ENCODE results near the gene SCT. TPM values are rescaled to one million over a fixed set of nuclear protein-coding genes. Genes with fewer than 3 reads are reported as not detected.
A peak's percentile ranks its signal among the peaks of the same experiment; 100 is the strongest.
"Not testable (repeated sequence)": the region's sequence is repeated elsewhere in the genome, so short reads cannot be mapped to it uniquely, and the experiment has no call there.

Gene SCT, protein sequence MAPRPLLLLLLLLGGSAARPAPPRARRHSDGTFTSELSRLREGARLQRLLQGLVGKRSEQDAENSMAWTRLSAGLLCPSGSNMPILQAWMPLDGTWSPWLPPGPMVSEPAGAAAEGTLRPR
- total RNA-seq, result 1 to 10 TPM in 1 of 2 donors, not detected in 1; 2.7 TPM
- long read RNA-seq, result 0 reads

DNA sequence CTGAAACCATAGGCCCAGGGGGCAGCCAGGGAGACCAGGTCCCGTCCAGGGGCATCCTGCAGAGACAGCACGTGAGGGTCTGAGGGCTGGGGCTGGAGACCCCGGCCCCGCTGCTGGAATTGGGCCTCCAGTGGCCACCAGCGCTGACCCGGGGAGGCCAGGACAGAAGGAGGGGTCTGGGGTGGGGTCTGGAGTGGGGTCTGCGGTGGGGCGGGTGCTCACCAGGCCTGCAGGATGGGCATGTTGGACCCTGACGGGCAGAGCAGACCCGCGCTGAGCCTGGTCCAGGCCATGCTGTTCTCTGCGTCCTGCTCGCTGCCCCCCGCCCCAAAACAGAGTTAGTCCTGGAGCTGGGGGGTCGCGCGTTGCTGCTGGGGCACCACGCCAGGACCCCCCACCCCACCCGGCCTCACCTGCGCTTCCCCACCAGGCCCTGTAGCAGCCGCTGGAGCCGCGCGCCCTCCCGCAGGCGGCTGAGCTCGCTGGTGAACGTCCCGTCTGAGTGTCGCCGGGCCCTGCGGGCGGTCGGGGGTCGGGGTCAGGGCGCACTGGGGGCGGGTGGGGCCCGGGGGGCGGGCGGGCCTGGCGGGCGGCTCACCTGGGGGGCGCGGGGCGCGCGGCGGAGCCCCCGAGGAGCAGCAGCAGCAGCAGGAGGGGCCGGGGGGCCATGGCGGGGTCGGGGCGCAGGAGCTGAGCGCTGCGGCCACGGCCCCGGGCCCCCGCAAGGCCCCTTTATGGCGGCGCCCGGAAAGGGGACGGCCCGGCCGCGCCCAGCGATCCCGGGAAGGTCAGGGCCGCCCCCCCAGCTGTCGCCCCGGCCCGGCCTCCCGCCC is at the start of gene SCT:
SCT (minus strand) TSS at position 707 of the 833 bp plus-strand sequence; CDS start at position 669, 38 bp downstream.
- ATAC-seq, result no peak
- DNase-seq, result peak in 1 of 2 donors; percentile 24
- intact Hi-C loops (cut with DNase I, micrococcal nuclease), result no loop called here

DNA sequence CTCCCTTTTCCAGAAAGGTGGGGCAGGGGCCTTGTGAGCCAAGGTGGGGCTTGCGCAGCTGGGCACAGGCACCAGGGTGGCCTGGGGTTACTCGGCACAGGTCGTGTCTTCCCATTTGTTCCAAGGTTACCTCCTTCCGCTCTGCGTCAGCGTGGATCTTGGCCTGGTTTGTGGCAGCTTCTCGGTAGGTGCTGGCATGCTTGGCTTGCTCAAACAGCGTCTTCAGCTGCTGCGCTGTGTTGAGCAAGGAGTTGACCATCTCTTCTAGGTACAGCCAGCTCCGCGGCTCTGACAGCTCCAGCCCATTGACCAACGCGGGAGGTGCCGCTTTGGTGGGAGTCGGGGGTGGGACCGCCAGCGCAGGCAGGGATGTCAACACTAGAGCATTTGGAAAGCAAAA is 47.4 kb upstream of the SCT start:
- DNase-seq (no peak), ATAC-seq (no peak)
- intact Hi-C loops (cut with DNase I, micrococcal nuclease), result no loop called here

DNA sequence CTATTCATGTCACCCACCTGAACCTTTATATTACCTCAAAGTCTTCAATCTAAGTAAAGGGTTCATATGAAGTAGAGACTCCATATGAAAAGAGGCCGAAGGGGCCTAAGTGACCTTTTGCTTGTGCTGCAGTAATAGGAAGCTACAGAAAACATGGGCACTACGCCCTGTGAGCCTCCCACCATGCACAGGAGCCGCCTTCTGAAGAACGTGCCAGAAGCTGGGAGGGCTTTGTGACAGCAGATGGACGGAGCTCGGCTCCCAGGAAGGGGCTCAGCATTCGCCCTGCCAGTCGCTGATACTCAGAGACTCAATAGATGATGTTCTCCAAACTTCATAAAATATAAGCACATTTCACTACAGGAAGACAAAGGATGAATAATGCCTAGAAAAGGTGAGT is 46.9 kb upstream of the SCT start:
- intact Hi-C loops (cut with DNase I, micrococcal nuclease), result no loop called here
- ATAC-seq, result no peak
- DNase-seq, result no peak

DNA sequence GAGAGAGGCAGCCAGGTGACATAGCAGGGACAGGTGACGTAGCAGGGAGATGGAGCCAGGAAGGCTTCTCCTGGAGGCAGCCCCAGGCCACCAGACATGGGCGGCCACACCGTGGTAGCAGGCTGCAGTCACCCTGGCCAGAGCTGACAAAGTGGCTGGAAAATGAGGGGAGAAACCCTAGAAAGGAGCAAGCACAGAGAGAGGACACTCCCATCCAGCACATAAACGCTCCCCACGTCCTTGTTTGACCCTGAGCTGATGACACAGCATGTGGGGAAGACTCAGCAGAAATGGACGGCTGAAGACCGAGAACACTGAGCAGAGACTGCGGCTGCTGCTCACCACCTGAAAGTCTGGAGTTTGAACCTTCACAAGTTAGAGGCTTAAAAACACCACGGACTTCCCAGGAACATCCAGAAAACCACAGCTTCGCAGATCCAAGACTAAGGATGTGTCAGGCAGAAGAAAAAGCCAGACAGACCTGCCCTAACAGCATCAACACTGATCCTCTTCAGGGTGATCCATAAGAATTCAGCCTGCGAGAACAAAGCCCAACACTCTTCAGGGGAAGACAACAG is 38.8 kb upstream of the SCT start:
- intact Hi-C loops (cut with DNase I, micrococcal nuclease), result loop anchor here in 1 of 2 donors (10.0 kb wide), 1 partner anchor 59 kb away; no protein-coding TSS in a partner anchor
- ATAC-seq, result no peak
- no peak for DNase-seq

DNA sequence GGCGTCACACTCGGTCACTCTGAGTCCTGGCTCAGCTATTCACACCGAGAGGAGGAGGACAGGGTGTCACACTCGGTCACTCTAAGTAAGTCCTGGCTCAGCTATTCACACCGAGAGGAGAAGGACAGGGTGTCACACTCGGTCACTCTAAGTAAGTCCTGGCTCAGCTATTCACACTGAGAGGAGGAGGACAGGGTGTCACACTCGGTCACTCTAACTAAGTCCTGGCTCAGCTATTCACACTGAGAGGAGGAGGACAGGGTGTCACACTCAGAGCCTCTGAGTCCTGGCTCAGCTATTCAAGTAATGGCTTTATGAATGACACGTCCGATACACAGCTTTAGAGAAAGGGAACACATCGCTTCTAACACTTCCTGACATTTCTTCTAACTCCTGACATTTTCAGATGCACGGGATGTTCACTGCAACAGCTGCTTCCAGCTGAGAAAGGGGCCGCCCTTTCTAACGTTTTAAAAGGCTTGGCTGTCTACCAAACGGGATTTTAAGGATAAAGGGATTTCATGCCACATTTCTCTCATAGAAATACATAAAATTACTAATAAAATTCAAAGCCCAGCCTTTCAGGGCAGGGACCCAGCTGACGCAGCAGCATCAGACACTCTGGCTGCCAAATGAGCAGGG is 38.2 kb upstream of the SCT start:
- intact Hi-C loops (cut with DNase I, micrococcal nuclease), result loop anchor here in 1 of 2 donors (10.0 kb wide), 1 partner anchor 60 kb away; no protein-coding TSS in a partner anchor
- ATAC-seq (no peak), DNase-seq (no peak)

DNA sequence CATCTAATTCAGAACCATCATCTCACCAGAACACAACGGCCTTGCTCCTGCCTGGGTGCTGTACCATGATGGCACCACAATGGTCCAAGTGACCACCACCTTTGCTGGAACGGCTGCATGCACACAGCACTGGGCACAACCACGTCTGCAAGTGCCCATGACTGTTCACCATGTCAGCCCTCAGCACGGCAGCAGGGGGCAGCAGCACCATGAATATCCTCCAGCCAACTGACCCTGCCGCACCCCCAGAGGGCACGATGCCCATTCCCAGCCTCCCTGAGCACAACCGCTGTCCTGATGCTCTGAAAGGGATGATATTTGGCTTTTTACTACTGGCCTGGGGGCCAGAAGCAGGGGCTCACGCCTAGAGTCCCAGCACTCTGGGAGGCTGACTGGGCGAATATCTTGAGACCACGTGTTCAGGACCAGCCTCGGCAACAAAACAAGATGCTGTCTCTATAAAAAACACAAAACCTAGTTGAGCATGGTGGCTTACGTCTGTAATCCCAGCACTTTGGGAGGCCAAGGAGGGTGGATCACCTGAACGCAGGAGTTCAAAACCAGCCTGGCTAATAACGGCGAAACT is 35.8 kb upstream of the SCT start:
- DNase-seq (peak; percentile 58 to 84), ATAC-seq (peak; percentile 92)
- intact Hi-C loops (cut with DNase I, micrococcal nuclease), result loop anchor here in 1 of 2 donors (10.0 kb wide), 1 partner anchor 62 kb away; no protein-coding TSS in a partner anchor

DNA sequence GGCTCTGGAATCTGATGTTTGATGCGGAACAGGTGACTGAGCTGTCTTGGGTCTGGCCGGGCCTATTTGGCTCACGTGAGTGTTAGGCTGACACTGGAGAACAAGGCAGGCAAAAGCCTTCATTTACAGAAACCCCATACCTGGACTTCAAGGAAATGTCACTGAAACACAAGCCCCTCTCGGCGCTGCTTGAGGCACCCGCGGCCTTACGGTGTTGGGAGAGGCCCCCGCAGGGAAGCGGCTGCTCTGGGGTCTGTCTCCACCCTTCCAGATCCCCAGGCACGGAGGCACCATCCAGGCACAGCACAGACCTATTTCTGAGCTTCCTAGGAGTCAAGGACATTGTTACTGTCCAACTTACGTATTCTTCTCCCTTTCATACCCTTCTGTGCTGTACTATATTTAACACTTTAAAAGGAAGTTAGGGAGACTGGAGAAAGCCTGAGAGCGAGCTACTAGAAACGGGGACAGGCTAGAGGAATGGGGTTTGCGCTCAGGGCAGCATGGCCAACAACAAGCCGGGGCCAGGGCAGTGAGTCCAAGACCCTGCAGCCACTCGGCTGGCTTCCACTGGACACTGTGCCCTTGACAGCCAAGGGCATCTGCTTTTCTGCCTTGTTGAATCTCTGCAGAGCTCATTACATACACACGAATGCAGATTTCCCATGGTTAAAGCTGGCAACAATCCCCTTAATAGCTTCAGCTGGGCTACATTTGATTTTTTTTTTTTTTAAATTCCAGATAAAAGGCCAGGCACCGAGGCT is 33.9 kb upstream of the SCT start:
- DNase-seq, result no peak
- ATAC-seq, result no peak
- intact Hi-C loops (cut with DNase I, micrococcal nuclease), result loop anchor here in 1 of 2 donors (10.0 kb wide), 1 partner anchor 64 kb away; no protein-coding TSS in a partner anchor

DNA sequence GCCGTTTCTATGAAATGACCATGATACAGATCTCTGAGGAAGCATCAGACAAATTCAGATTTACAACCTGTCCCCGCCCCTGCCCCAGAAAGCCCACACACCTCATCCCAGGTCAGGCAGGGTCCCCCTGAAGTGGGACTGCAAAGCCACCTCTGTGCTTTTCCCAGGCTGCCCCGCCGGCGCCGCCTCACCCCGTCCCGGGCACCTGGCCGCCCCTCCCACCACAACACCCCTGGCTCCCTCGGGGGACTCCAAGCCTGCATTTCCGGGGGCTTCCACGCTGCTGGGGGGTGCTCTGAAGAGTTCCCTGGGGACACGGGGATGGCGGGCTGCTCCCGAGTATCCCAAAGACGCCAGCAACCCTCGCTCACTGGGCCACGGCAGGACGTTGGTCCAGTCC is 33.3 kb upstream of the SCT start:
- DNase-seq, result no peak
- ATAC-seq, result no peak
- intact Hi-C loops (cut with DNase I, micrococcal nuclease), result loop anchor here in 1 of 2 donors (10.0 kb wide), 1 partner anchor 65 kb away; no protein-coding TSS in a partner anchor

DNA sequence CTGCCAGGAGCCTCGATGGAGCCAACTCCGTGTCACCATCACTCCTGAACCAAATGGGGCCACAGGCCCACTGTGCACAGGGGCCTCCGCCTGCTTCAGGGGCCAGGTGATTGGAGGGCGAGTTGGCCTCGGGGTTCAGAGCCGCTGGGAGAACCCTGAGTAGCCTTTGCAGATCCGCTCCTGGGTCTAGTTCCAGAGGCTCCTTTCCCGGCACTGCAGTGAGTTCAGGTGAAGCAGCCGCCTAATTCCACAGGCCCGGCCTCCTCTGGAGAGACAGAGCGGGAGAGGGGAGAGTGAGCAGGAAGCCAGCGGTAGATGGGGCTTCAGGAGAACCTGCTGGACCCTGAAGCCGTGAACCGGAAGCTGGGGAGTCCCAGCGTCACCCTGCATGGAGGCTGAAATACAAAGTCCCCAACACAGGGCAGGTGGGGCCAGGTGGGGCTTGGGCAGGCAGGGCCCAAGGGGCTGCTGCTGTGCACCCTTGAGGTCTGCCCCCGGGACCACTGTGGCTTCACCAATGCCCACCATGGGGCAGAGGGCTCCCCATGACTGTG is 32.6 kb upstream of the SCT start:
- ATAC-seq (no peak), DNase-seq (no peak)
- intact Hi-C loops (cut with DNase I, micrococcal nuclease), result loop anchor here in 1 of 2 donors (10.0 kb wide), 1 partner anchor 65 kb away; no protein-coding TSS in a partner anchor

DNA sequence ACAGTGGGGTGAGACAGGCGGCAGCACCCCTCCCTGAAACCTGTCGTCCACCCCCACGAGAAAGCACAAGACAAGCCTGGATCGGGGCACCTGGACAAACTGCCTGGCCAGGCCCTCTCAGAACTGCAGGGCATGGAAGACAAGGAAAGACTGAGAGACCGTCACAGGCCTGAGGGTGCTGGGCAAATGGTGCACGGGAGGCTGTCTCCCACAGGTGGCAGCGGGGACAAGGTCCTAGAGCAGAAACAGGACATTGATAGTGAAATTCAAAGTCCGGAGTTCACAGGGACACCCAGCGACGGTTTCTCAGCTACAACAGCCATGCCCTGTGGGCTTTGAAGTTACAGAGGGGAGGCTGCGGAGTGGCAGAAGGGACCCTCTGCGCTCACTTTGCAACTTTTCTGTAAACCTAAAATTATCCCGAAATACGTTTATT is 30.7 kb upstream of the SCT start:
- intact Hi-C loops (cut with DNase I, micrococcal nuclease), result no loop called here
- DNase-seq, result no peak

DNA sequence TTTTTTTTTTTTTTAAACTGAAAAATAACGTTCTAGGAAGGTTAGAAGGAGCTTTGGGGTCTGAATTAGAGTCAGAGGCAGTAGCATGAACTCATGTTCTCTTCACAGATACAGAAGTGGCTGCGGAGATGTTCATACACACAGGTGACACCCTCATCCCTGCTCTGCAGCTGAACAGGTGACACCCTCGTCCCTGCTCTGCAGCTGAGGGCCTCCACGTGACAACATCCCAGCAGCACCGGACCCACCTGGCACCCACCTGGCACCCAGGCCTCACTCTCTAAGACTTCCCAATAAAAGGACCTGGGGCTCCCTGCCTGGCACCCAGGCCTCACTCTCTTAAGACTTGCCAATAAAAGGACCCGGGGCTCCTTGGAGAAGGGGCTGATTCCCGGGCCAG is 29.9 kb upstream of the SCT start:
- no peak for ATAC-seq
- intact Hi-C loops (cut with DNase I, micrococcal nuclease), result no loop called here
- DNase-seq, result no peak

More for the DNA sequence above, 30.7 kb upstream of the SCT start:
- ATAC-seq, result peak; percentile 73

DNA sequence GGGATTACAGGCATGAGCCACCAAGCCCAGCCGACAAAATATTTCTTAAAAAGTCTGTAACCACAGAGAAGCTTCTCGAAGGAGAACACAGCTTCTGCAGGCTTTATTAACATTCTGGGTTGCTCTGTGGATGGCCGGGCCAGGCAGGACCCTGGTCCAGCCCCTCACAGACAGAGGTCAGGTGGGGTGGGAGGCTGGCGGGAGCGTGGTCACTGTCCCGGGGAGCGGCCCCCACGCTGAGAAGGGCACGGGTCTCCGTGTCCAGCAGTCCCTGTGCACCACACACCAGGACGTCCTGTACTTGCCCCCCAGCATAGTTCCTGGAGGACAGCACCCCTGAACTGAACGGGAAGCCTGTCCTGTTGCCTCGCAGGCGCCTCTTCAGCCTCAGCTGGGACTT is 29.4 kb upstream of the SCT start:
- intact Hi-C loops (cut with DNase I, micrococcal nuclease), result no loop called here
- no peak for DNase-seq
- no peak for ATAC-seq

DNA sequence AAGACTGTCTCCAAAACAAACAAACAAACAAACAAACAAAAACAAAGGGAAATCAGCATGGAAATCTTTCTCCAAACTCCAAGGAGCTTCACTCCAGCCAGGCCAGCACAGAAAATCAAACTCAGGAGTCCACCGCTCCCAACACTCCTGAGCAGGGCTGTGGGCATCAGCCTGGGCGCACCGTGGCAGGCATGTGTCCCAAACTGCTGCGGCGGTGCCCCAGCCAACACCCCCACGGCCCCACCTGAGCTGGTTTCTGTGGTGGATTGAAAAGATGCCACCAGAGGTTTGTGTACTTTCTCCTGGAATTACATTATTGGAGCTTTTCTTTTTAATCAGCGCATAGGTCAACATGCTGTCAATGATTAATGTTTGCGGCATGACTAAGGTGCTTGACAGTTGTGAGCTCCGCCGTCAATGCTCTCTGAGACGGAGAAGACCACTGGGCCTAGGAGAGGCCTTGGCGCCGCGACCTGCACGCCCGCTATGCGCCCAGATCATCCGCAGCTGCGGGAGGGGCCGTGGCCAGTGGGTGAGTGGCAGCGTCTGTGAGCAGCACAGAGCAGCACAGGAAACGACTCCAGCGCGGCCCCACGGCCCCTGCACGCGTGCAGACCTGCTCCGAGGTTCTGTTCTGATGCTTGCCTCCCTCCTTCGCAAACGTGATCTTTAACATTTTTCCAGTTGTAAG is 28.2 kb upstream of the SCT start:
- DNase-seq (no peak), ATAC-seq (peak; percentile 77)
- intact Hi-C loops (cut with DNase I, micrococcal nuclease), result no loop called here

DNA sequence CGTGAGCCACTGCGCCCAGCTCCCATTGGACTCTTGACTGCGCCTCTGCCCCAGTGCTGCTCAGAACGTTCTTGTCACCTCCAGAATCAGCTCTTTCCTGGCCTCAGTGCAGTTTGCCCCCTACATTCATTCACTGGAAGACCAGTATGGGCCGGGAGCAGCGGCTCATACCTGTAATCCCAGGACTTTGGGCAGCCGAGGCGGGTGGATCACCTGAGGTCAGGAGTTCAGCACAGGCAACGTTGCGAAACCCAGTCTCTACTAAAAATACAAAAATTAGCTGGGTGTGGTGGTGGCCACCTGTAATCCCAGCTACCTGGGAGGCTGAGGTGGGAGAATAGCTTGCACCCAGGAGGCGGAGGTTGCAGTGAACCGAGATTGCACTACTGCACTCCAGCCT is 27.5 kb upstream of the SCT start:
- peak; percentile 34 for ATAC-seq
- intact Hi-C loops (cut with DNase I, micrococcal nuclease); DNase-seq: not testable (repeated sequence)

DNA sequence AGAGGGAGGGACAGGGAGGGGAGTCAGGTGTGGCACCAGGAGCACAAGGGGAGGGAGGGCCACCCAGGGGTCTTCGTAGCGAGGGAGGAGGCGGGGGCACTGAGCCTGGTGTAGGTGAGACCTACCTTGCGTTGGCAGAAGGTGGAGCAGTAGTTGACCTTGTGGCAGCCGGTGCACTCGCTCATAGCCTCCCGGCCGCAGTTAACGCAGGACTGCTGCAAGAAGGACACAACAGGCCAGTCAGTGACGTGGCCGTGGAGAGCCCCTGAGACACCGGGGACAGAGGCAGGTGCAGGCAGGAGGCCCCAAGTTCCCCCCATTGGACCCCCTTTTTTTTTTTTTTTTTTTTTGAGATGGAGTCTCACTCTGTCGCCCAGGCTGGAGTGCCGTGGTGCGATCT is 26.9 kb upstream of the SCT start:
- intact Hi-C loops (cut with DNase I, micrococcal nuclease), result no loop called here
- no peak for ATAC-seq

DNA sequence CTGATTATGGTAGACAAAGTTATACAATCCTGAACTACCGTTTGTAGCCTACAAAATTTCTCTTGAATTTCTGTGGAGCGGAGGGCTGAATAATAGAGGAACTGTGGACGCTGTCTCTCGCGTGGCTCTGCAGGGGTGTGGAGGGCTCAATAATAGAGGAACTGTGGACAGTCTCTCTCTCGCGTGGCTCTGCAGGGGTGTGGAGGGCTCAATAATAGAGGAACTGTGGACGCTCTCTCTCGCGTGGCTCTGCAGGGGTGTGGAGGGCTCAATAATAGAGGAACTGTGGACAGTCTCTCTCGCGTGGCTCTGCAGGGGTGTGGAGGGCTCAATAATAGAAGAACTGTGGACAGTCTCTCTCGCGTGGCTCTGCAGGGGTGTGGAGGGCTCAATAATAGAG is 26.2 kb upstream of the SCT start:
- ATAC-seq; DNase-seq; intact Hi-C loops (cut with DNase I, micrococcal nuclease): not testable (repeated sequence)

More for the DNA sequence above, 26.9 kb upstream of the SCT start:
- DNase-seq, result no peak

DNA sequence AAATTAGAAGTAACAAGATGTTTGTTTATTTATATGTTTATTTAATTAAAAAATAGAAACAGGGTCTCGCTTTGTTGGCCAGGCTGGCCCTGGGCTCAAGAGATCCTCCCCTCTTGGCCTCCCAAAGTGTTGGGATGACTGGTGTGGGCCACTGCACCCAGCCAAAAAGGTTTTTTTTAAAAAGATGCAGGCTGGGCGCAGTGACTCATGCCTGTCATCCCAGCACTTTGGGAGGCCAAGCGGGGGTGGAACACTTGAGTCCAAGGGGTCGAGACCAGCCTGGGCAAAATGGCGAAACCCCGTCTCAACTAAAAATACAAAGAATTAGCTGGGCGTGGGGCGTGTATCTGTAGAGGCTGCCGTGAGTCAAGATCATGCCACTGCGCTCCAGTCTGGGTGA is 23.5 kb upstream of the SCT start:
- no peak for ATAC-seq
- no peak for DNase-seq
- intact Hi-C loops (cut with DNase I, micrococcal nuclease), result no loop called here

All from left colon (tissue), 2 donors.